Activated B cell treated with CpG ODN at 0.5 μM for 24 hours (primary cell): ENCODE data around the gene SMG6. TPM values are rescaled to one million over a fixed set of nuclear protein-coding genes. Genes with fewer than 3 reads are reported as not detected.
"Not testable (repeated sequence)": the region's sequence is repeated elsewhere in the genome, so short reads cannot be mapped to it uniquely, and the experiment has no call there.

Experiments used
- ATAC-seq: fragments of 200-7000 bp; cut with Tn5 transposase; one replicate; pipeline ENCODE4 v1.10.0; 2021; ENCODE audit warnings: low read depth, mild to moderate bottlenecking, moderate library complexity
- CTCF ChIA-PET: fragments of 350-600 bp; sonication (Branson Sonifier 250); formaldehyde crosslinking; loops from one replicate; lab custom pipeline; 2021; ENCODE audit warnings: antibody characterized with exemption; lab: Charles Lee
- POLR2A ChIA-PET: fragments of 350-600 bp; sonication (Branson Sonifier 250); formaldehyde crosslinking; loops from one replicate; lab custom pipeline; 2021; ENCODE audit warnings: antibody characterized with exemption; lab: Charles Lee
- DNase-seq: peaks from one replicate; pipeline ENCODE4 v3.0.0; 2022
- H3K27ac Mint-ChIP-seq: one replicate; pipeline ENCODE4 v1.8.0; 2020; ENCODE audit warnings: mixed read lengths
- H3K27me3 Mint-ChIP-seq: one replicate; pipeline ENCODE4 v1.8.0; 2021; ENCODE audit warnings: mixed read lengths
- H3K36me3 Mint-ChIP-seq: one replicate; pipeline ENCODE4 v1.8.0; 2021; ENCODE audit warnings: low read depth, mixed read lengths
- H3K4me1 Mint-ChIP-seq: one replicate; pipeline ENCODE4 v1.8.0; 2021; ENCODE audit warnings: mixed read lengths
- H3K4me3 Mint-ChIP-seq: one replicate; pipeline ENCODE4 v1.8.0; 2020; ENCODE audit warnings: mild to moderate bottlenecking, mixed read lengths
- H3K9me3 Mint-ChIP-seq: one replicate; pipeline ENCODE4 v1.8.0; 2020; ENCODE audit warnings: mixed read lengths
- CTCF ChIP-seq: fragments of 200-600 bp; IDR thresholded peaks from one replicate; pipeline ENCODE4 v1.8.0; 2022; ENCODE audit warnings: antibody characterized with exemption, mild to moderate bottlenecking
- intact Hi-C: fragments of 100-400 bp; cut with micrococcal nuclease; formaldehyde crosslinking; loops from one replicate; pipeline ENCODE4 v1.15.1; 2024
- total RNA-seq: library from RNA; stranded (reverse); gene quantifications from 2 replicates; pipeline ENCODE4 v1.2.3, GENCODE V29; 2022

Gene SMG6
- total RNA-seq, 1 donor from 2014 or later: 30.5 TPM

GRCh38 chr17:2323629-2324314 lies 20.2 kb upstream of the SMG6 start:
- ChIA-PET CTCF (no interaction called here), POLR2A (interaction anchor here (0.6 kb wide), 1 partner anchor 16 kb away, joined by 3 read pairs; no protein-coding TSS in a partner anchor)
- intact Hi-C loops: no loop called here
- peaks cover 56% of the 10 kb centered on the region for H3K36me3 Mint-ChIP-seq
- H3K4me1 Mint-ChIP-seq: no peaks in the 10 kb centered on the region
- no peak overlapping the region for H3K27ac Mint-ChIP-seq
- no peak for TF ChIP-seq CTCF
- H3K9me3 Mint-ChIP-seq: no peaks in the 10 kb centered on the region
- H3K27me3 Mint-ChIP-seq: no peaks in the 10 kb centered on the region
- ATAC-seq: no peak
- no peak overlapping the region for H3K4me3 Mint-ChIP-seq
- no peak for DNase-seq

GRCh38 chr17:2321399-2321798 lies 17.8 kb upstream of the SMG6 start:
- no peak overlapping the region for H3K27ac Mint-ChIP-seq
- no peaks in the 10 kb centered on the region for H3K9me3 Mint-ChIP-seq
- ATAC-seq (no peak), DNase-seq (no peak)
- no peaks in the 10 kb centered on the region for H3K27me3 Mint-ChIP-seq
- H3K36me3 Mint-ChIP-seq: peaks cover 47% of the 10 kb centered on the region
- CTCF ChIA-PET: interaction anchor here (1.1 kb wide), 1 partner anchor 9 kb away, joined by 4 read pairs; no protein-coding TSS in a partner anchor
- POLR2A ChIA-PET: interaction anchor here (1.0 kb wide), 1 partner anchor 18 kb away, joined by 3 read pairs; the partner anchor contains the start of genes SMG6 and SRR
- no peak for TF ChIP-seq CTCF
- no peak overlapping the region for H3K4me3 Mint-ChIP-seq
- no peaks in the 10 kb centered on the region for H3K4me1 Mint-ChIP-seq
- intact Hi-C loops: no loop called here

- no peaks in the 10 kb centered on the region for H3K4me1 Mint-ChIP-seq
- no peak for TF ChIP-seq CTCF
- H3K36me3 Mint-ChIP-seq: peaks cover 27% of the 10 kb centered on the region
- intact Hi-C loops: no loop called here
- no peaks in the 10 kb centered on the region for H3K27me3 Mint-ChIP-seq
- H3K4me3 Mint-ChIP-seq: no peak overlapping the region
- ChIA-PET POLR2A (interaction anchor here (0.6 kb wide), 1 partner anchor 17 kb away, joined by 3 read pairs; the partner anchor contains the start of gene TSR1), CTCF (no interaction called here)
- H3K9me3 Mint-ChIP-seq: no peaks in the 10 kb centered on the region
- H3K27ac Mint-ChIP-seq: no peak overlapping the region
- no peak for ATAC-seq
- DNase-seq: no peak
These were observed 15.5 kb upstream of the SMG6 start for GRCh38 chr17:2319051-2319450.

- ATAC-seq: no peak
- ChIA-PET POLR2A (interaction anchor here (0.7 kb wide), 2 partner anchors 14 to 101 kb away, joined by 7 to 9 read pairs; no protein-coding TSS in a partner anchor), CTCF (interaction anchor here (0.6 kb wide), 1 partner anchor 406 kb away, joined by 3 read pairs; no protein-coding TSS in a partner anchor)
- no peaks in the 10 kb centered on the region for H3K27me3 Mint-ChIP-seq
- DNase-seq: no peak
- H3K27ac Mint-ChIP-seq: no peak overlapping the region
- H3K9me3 Mint-ChIP-seq: no peaks in the 10 kb centered on the region
- peaks cover 15% of the 10 kb centered on the region for H3K36me3 Mint-ChIP-seq
- no peak for TF ChIP-seq CTCF
- no peaks in the 10 kb centered on the region for H3K4me1 Mint-ChIP-seq
- no peak overlapping the region for H3K4me3 Mint-ChIP-seq
- intact Hi-C loops: no loop called here
These were observed 14.2 kb upstream of the SMG6 start for GRCh38 chr17:2317796-2318195.

GRCh38 chr17:2316916-2317205 lies 13.3 kb upstream of the SMG6 start:
- intact Hi-C loops, H3K27ac Mint-ChIP-seq, H3K27me3 Mint-ChIP-seq, H3K4me1 Mint-ChIP-seq, ATAC-seq, CTCF ChIA-PET, DNase-seq, H3K36me3 Mint-ChIP-seq, H3K9me3 Mint-ChIP-seq, H3K4me3 Mint-ChIP-seq: not testable (repeated sequence)
- POLR2A ChIA-PET: interaction anchor here (0.7 kb wide), 2 partner anchors 99 to 100 kb away, joined by 4 to 9 read pairs; no protein-coding TSS in a partner anchor
